ENCODE results near the gene PAPPA2.

DNA sequence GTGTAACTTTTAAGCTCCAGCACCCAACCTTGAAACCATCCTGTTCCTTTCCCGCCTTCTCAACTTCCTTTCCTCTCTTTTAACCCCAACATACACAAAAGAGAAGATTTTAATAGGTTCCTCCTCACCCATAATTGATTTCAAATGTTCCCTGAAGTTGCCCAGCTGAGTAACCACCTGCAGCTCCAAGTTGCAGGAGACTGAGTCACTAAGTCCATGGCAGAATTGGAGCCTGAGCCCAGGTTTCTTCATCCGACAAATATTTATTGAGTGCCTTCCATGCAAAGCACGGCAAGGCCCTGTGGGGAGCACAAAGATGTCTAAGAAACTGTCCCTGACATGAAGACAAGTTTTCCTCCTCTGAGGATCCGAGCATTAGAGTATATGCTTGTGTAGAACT, 97.7 kb downstream of the PAPPA2 start:
- TF ChIP-seq, protein P1, sequence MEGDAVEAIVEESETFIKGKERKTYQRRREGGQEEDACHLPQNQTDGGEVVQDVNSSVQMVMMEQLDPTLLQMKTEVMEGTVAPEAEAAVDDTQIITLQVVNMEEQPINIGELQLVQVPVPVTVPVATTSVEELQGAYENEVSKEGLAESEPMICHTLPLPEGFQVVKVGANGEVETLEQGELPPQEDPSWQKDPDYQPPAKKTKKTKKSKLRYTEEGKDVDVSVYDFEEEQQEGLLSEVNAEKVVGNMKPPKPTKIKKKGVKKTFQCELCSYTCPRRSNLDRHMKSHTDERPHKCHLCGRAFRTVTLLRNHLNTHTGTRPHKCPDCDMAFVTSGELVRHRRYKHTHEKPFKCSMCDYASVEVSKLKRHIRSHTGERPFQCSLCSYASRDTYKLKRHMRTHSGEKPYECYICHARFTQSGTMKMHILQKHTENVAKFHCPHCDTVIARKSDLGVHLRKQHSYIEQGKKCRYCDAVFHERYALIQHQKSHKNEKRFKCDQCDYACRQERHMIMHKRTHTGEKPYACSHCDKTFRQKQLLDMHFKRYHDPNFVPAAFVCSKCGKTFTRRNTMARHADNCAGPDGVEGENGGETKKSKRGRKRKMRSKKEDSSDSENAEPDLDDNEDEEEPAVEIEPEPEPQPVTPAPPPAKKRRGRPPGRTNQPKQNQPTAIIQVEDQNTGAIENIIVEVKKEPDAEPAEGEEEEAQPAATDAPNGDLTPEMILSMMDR (conservative IDR thresholded peaks at IDR 0.05; ENCODE audit: low read depth, low read length): no peak
- TF ChIP-seq EZH2 (IDR thresholded peaks at IDR 0.05; ENCODE audit: borderline replicate concordance, low read depth, low read length, poor library complexity, severe bottlenecking): no peak
